ENCODE results near the gene UTP14A.

The UTP14A gene

DNA sequence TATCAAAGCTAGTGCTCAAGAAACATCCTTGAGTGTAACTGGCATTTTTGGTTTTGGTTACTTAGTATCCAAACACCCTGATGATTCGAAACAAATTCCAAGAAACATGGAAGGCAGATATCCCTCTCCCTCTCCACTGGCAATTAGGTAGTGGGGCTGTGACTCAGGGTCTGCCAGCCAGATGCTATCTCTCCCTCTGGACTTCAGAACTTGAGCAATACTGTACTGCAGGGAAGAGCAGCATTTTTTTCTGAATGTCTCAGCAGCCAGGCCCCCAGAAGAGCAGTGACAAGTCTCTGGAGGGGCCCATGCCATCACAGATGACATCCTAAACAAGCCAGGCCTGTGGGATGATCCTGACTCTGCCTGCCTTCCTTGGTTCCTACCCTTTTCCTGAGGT lies 39.2 kb downstream of the UTP14A start:
- DNase-seq (ENCODE audit: low spot score) = no peak

DNA sequence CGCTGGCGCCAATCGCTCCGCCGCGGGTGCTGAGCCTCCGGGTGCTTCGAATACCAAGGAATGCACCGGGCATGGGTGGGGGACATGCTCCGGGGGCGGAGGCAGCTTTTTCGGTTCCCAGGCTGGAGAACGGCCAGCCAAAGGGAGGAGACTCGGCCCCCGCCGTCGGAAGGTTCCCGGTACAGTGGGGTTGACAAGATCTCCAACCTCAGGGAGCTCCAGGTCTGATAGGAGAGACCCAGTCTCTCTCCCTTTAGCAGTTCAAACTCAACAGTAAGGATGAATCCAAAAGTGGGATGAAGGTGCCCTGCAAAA lies 47.3 kb downstream of the UTP14A start:
- DNase-seq (ENCODE audit: low spot score) = no peak

DNA sequence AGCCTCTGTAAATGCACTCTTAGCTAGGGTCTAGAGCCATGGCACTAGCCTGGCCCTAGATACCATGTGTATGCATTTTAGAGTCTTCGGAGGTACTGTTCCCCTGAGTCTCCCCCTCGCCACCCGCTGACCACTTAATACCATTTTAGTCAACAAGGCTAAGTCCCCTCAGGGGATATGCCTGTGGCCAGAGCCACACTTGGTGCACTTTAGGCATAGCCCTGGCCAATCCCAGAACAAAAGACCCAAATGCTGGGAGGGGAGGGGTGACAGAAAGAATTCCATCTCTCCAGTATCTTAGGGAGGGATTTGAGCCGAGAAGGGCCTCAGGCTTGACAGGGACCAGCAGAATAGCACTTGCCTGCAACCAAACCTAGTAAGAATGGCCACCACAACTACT lies 47.9 kb downstream of the UTP14A start:
- DNase-seq (ENCODE audit: low spot score) = no peak

DNA sequence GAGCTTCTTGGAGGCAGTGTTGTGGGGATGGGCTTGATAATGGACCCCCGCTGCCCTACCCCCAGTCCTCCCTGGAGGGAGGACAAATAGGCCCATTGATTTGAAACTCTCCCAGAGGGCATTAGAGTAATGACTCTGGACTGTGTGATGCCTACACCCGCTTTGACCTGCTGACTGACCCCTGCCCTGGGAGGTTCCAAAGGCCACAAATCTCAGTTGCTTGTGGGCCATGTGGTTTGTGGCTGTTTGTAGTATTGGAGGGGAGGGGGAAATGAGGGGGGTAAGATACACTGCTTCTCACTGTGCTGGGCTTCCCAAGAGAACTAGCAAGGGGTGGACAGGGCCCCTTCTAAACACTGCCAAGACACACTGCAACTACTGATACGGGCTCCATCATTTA lies 48.8 kb downstream of the UTP14A start:
- no peak for DNase-seq (ENCODE audit: low spot score)

DNA sequence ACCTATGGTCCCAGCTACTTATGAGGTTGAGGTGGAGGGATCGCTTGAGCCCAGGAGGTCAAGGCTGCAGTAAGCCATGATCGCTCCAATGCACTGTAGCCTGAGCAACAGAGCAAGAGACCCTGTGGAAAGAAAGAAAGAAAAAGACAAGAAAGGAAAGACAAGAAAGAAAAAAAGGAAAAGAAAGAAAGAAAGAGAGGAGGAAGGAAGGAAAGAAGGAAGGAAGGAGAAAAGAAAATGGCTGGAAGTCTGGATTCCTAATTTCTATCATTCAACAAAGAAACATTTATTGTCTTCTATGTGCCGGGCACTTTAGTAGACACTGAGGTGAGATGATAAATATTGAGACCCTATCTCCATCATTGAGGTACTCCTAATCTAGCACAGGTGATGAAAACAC lies 49.7 kb downstream of the UTP14A start:
- DNase-seq (ENCODE audit: low spot score) = no peak

DNA sequence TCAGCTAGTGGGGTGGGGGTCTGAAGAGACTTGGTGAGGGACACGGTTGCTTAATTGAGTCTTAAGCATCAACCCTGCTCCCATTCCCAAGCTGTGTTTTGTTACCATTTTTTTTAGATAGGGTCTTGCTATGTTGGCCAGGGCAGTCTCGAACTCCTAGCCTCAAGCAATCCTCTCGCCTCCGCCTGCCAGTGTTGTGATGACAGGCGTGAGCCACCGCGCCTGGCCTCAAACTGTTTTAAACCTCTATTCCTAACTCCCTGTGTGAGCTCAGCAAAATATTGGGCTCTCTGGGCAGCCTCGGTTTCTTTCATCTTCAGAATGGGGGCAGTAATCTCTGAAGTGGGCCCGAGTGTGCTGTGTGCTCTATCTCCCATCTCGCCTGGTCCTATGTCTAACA lies 50.2 kb downstream of the UTP14A start:
- DNase-seq (ENCODE audit: low spot score) = no peak

DNA sequence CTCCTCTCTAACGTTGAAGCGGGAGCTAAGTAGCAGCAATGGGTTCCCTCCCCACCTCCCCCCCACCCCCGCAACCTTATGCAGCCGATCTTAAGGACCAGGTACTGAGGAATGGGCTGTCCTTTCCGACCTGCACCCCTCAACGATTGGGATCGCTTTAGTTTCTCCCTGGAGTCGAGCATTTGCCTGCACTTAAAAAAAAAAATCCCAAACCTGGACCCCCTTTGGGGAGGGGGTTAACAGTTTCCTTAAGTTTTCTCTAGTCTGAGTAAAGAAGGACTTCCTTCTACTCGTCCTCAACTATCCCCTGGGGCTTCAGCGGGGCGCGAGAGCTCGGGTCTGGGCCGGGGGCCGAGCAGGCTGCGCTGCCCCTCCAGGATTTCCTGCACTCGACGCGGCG lies 50.8 kb downstream of the UTP14A start:
- DNase-seq (ENCODE audit: low spot score) = no peak

DNA sequence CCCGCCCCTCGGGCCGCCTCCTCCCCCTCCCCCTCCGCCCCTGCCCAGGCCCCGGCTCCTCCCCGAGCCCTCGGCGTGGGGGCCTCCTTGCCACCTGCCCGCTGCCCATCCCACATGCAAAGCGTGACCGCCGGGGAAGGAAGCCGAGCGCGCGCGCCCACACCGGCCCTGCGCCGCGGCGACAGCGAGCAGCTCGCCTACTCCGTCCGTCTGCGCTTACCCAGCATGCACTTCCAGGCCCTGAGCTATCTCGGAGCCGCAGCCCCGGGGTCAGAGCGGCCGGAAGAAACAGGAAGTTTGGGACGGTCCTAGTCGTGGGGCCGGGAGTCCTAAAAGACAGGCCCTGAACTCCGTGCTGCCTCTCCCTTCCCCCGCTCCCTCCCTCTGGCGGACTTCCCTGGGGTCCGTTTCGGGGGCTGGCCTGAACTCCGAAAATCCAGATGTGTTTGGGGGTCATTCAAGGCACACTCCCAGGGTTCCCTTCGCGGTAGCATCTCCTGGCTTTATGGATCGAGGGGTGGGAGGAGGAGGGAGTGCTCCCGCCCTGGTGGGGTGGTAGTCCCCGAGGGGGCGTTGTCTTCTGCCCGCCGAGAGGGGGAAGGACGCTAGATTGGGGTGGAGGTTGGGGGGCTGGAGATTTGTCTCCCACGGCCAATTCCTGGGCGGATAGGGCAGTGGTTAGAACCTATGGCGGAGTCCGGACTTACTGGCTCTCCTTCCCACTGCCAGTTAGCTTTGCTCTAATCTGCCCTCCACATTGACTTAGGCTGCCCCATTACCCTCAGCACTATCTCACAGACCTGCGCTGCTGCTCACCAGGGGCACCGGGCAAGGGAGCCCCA lies 51.5 kb downstream of the UTP14A start:
- DNase-seq (ENCODE audit: low spot score) = peak; percentile 24

DNA sequence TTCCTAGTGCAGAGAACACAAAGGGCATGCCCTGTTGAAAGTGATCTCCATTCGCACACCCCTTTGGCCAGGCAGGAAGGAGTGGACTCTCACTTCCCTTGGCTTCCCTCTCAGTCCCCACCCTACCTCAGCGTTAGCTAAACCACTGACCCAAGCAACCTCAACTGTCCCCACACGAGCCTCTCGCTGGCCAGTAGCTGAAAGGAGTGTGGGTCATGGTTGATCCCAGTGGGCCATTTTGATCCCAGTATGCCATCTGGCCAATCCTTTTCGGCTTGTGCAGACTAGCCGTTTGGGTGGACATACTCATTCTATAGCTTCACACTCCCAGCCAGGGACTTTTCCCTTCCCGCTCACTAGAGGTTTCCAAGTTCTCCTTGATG lies 52.1 kb downstream of the UTP14A start:
- no peak for DNase-seq (ENCODE audit: low spot score)

DNA sequence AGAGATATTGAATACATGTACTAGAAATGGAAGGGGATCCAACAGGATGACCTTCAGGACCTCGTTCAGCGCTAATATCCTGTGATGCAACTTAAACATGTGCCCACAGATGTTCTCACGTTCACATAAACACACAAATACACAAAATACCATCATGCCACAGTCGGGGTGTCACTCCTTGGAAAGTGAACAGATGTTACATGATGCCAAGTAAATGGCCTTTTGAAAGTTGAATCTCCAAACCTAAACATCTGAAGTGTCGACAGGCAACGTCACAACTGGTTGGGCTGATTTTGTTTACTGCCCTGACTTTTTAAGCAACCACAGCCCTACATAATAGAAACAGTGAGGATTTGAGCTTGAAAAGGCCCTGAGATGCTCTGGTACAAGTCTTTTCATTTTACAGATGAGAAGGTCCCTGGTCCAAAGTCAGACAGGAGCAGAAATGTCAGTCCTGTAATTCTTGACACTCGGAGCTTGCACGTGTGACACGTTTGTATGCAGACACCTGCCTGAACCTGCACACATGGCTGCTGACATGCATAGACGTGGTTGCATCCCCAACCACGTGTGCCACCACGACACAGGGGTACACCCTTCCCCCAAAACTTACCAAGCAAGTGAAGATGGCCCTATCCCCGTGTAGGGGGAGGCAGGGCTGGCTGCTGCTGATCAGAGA lies 53.0 kb downstream of the UTP14A start:
- DNase-seq (ENCODE audit: low spot score) = no peak

DNA sequence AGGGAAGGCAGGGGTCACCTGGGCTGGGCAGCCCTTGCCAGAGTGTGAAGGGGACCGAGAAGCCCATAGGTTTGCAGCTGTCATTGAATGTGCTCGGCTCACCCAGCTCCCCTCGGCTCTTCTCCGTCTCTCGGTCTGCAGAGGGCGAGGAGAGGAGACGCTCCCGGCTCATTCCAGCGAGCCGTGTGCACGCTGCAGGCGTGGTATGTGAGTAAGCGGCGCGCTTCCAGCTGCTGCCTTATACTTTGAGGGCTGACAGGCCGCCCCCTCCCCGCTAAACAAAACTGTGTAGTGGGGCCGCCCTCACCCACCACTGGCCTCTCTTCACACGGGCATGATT lies 53.5 kb downstream of the UTP14A start:
- no peak for DNase-seq (ENCODE audit: low spot score)

DNA sequence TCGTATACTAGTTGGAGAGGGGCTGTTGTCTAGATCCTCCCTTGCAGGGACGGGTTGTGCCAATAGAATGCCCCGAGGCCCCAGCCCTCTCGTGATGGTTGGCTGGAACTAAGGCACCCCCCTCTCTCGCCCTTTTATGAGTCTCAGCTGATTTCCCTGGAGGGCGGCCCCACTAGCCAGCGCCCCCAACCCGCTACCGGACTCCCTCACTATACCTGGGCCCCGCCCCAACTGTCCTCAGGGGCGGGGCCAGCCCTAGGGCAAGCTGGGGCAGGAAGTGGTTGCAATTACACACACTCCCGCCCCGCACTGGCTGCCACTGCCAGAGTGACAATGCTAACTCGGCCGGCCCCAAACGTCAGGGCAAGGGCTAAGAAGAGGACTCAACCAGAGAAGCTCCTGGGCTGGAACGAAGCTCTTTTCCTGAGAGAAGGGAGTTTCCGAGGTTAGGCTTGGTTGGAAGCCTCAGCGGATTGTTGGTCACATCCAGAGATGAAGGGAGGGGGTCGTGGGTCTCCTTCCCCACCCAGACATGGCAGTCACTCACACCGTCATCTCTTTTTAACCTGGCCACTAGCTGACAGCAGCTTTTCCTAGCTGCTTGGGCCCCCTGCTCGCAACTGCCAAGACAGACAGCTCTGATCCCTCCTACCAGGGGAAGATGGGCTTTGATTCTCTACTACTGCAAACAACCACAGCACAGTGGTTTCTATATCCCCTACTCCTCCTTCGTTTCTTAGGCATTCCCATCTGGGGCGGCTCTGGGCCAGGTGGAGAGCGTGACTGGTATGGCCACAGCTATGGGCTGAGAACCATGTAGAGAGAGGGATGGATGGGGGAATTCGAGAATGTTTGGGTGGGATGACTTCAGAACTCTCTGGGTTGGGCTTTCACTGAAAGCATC lies 55.5 kb downstream of the UTP14A start:
- DNase-seq (ENCODE audit: low spot score) = peak; percentile 40

DNA sequence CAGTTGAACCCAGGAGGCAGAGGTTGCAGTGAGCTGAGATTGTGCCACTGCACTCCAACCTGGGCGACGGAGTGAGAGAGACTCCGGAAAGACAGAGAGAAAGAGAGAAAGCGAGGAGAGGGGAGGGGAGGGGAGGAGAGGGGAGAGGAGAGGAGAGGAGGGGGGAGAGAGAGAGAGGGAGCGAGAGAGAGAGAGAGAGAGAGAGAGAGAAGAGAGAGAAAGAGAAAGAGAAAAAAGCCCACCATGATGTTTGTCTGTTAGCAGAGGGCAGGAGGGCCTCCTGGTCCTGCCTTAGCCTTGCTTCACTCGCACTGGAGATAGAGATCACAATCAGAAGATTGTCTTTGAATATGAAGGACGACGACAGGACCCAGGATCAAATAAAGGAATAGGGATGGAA lies 57.8 kb downstream of the UTP14A start:
- DNase-seq (ENCODE audit: low spot score) = no peak

DNA sequence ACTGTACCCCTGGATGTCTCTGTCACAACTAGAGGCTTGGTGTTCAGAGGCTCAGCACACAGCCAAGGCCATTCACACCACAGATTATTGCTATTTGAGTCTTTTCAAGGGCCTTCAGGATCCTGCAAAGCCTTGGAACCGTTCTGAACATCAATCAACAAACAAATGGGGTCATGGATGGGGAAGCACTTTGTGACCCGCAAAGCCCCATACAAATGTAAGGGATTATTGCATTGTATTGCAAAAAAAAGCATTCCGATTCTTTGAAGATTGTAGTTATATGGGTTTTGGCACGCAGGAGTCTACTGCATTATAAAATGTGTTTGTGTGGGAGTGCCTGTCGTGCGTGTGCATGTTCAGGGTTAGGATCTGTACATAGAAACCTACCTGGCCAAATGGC lies 59.2 kb downstream of the UTP14A start:
- no peak for DNase-seq (ENCODE audit: low spot score)

DNA sequence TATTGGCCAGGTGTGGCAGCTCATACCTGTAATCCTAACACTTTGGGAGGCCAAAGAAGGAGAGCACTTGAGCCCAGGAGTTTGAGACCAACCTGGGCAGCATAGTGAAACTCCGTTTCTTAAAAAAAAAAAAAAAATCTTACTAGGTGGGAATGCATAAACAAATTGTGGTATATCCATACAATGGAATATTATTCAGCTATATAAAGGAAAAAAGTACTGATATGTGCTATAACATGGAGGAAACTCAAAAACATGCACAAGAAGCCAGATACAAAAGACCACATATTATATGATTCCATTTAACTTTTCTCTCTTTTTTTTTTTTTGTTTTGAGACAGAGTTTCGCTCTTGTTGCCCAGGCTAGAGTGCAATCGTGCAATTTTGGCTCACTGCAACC lies 63.0 kb downstream of the UTP14A start:
- no peak for DNase-seq (ENCODE audit: low spot score)

DNA sequence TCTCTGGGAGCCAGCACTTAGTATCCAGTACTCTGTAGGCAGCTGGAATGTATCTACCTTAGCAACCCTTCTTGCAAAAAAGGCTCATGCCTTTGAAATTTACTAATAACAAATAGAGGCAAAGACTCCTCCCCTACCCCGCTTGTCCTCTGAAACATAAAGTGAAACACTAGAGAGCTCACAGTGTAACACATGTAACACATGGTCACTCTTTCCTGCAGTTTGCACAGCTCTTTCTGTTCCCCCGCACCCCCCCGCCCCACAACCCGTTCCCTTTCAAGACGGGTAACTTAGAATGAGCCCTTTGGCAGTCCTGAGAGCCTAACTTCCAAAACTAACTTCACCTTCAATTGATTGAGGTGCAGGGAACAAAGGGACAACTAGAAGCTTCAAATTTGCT lies 70.5 kb downstream of the UTP14A start:
- DNase-seq (ENCODE audit: low spot score) = no peak
